ENCODE measurements around the gene RBBP8NL.

The RBBP8NL gene

GRCh38 chr20:62461834-62462233 lies 34.5 kb upstream of the RBBP8NL start:
- no peak for DNase-seq

- DNase-seq: no peak
These were observed 33.8 kb upstream of the RBBP8NL start for GRCh38 chr20:62461157-62461556.

GRCh38 chr20:62460678-62461077 lies 33.3 kb upstream of the RBBP8NL start:
- DNase-seq: no peak

- no peak for DNase-seq
These were observed 32.1 kb upstream of the RBBP8NL start for GRCh38 chr20:62459488-62459887.

- DNase-seq: no peak
These were observed 31.2 kb upstream of the RBBP8NL start for GRCh38 chr20:62458275-62459251.

GRCh38 chr20:62457831-62458230 lies 30.5 kb upstream of the RBBP8NL start:
- no peak for DNase-seq

GRCh38 chr20:62457098-62457497 lies 29.8 kb upstream of the RBBP8NL start:
- DNase-seq: no peak

- DNase-seq: no peak
These were observed 28.6 kb upstream of the RBBP8NL start for GRCh38 chr20:62455929-62456328.

GRCh38 chr20:62454904-62455636 lies 27.7 kb upstream of the RBBP8NL start:
- DNase-seq: no peak

- no peak for DNase-seq
These were observed 26.0 kb upstream of the RBBP8NL start for GRCh38 chr20:62453186-62453808.

- DNase-seq: no peak
These were observed 25.2 kb upstream of the RBBP8NL start for GRCh38 chr20:62452475-62453095.

GRCh38 chr20:62451970-62452369 lies 24.6 kb upstream of the RBBP8NL start:
- no peak for DNase-seq

- no peak for DNase-seq
These were observed 23.9 kb upstream of the RBBP8NL start for GRCh38 chr20:62451156-62451767.

GRCh38 chr20:62449951-62450691 lies 22.8 kb upstream of the RBBP8NL start:
- no peak for DNase-seq

- no peak for DNase-seq
These were observed 21.4 kb upstream of the RBBP8NL start for GRCh38 chr20:62448788-62449187.

- DNase-seq: no peak
These were observed 20.7 kb upstream of the RBBP8NL start for GRCh38 chr20:62448038-62448437.

- no peak for DNase-seq
These were observed 19.8 kb upstream of the RBBP8NL start for GRCh38 chr20:62446888-62447869.

GRCh38 chr20:62446481-62446880 lies 19.1 kb upstream of the RBBP8NL start:
- DNase-seq: no peak

GRCh38 chr20:62445553-62446340 lies 18.4 kb upstream of the RBBP8NL start:
- no peak for DNase-seq

GRCh38 chr20:62444286-62444685 lies 16.9 kb upstream of the RBBP8NL start:
- no peak for DNase-seq
